Liver (tissue), 2 donors: Measurements from ENCODE around the gene CAP2.

Source experiments
- YY1 ChIP-seq: IDR thresholded peaks from 2 replicates; pipeline ENCODE4 v1.6.1; 2016; ENCODE audit warnings: antibody characterized with exemption, mild to moderate bottlenecking
- TF ChIP-seq, protein P1 (sequence below): fragments of 150-350 bp; IDR thresholded peaks from 2 replicates; pipeline ENCODE4 v1.5.1; 2017; ENCODE audit warnings: improper control_type of control experiment, low read depth, low read length; ENCODE audit not compliant: missing input control
- TF ChIP-seq, protein P2 (sequence below): IDR thresholded peaks from 2 replicates; pipeline ENCODE4 v1.6.1; 2016; ENCODE audit warnings: antibody characterized with exemption
- donor health status: healthy.

DNA sequence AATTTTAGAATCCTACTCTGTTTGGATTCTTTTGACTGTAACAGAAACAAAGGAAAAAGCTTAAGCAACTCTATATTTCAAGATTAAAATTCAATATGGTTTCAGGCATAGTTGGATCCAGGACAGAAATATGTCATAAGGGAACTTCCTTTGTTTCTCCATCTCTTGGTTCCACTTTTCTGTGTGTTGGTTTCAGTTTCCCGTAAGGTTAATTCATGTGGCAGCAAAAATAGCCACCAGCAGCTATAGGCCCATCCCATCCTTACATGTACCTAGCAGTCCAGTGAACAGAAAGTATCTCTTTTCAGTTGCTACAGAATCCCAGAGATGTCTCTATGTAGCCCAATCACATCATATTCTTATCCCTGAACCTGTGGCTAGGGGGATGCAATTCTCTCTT lies 197.9 kb downstream of the CAP2 start:
- TF ChIP-seq, protein P1, sequence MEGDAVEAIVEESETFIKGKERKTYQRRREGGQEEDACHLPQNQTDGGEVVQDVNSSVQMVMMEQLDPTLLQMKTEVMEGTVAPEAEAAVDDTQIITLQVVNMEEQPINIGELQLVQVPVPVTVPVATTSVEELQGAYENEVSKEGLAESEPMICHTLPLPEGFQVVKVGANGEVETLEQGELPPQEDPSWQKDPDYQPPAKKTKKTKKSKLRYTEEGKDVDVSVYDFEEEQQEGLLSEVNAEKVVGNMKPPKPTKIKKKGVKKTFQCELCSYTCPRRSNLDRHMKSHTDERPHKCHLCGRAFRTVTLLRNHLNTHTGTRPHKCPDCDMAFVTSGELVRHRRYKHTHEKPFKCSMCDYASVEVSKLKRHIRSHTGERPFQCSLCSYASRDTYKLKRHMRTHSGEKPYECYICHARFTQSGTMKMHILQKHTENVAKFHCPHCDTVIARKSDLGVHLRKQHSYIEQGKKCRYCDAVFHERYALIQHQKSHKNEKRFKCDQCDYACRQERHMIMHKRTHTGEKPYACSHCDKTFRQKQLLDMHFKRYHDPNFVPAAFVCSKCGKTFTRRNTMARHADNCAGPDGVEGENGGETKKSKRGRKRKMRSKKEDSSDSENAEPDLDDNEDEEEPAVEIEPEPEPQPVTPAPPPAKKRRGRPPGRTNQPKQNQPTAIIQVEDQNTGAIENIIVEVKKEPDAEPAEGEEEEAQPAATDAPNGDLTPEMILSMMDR, result no peak
- no peak for TF ChIP-seq YY1
- TF ChIP-seq, protein P2, sequence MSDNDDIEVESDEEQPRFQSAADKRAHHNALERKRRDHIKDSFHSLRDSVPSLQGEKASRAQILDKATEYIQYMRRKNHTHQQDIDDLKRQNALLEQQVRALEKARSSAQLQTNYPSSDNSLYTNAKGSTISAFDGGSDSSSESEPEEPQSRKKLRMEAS, result no peak
